Activated T-cell treated with anti-CD3 and anti-CD28 coated beads, Interleukin-2, amount 50 U/mL, for 48 hours (primary cell): ENCODE measurements around the gene CUL9.
A peak's percentile ranks its signal among the peaks of the same experiment; 100 is the strongest.

Source experiments
- DNase-seq, 2 experiments: peaks; one replicate each; pipeline ENCODE4 v3.0.0-alpha.2; 2020

Gene CUL9

DNA sequence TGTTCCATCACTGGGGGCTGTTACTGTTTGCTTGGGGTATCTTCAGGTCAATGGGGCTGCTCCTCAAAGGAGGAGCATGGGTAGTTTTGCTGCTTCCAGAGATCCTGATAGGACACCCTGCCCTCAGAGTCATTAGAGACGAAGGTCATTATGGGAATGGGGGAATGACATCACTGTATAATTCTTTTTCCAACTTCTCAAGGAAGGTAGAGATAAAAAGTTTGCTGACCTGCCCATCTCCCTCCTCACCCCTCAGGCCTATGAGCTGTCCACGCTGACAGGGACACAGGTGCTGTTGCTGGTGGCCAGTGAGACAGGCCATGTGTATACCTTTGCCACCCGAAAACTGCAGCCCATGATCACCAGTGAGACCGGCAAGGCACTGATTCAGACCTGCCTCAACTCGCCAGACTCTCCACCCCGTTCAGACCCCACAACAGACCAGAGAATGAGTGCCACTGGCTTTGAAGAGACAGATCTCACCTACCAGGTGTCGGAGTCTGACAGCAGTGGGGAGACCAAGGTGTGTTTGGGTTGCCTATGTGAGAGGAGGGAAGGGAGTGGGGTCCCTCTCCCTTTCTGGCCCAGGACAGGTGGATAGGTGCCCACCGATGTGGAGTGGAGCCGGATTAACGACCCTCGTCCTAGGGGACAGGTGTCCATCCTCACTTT lies 8.3 kb upstream of the CUL9 start:
- no peak for DNase-seq

DNA sequence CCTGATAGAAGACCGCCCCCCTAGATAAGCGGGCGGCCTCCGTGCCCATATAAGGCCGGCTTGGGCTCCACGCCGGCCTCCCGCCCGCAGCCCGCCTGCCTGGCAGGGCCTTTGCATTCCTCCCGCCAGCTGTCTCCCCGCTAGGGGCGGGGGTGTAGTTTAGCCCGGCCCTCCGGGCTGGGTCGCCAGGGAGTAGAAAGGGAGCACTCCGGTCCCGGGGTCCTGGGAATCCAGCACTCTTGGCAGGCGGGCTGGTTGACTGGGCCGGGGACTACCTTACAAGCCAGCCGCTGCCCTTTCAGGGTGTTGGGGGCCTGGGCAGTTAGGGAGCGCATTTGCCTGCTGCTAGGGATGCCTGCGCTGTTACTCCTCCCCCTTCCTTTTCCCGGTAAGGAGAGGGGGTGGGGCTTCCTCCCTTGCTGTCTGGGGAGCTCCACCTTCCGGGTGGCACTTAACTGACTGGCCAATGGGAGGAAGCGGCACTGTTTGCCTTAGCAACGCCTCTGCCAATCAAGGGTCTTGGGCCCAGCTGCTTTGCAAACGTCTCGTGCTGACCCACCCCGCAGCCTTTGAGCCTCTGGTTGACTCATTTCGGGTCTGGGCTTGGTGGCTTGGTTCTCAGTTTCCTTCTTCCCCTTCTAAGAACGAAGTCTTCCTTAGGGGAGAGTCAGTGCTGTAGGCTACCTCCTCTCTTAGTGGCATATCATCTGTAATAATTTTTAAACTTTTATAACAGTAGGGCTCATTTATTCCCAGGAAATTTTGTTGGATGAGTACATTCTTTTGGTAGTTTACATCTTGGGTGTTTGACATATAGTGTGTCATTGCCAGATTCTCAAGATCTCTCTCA lies 7.5 kb upstream of the CUL9 start:
- peak; percentile 93 to 95 for DNase-seq

DNA sequence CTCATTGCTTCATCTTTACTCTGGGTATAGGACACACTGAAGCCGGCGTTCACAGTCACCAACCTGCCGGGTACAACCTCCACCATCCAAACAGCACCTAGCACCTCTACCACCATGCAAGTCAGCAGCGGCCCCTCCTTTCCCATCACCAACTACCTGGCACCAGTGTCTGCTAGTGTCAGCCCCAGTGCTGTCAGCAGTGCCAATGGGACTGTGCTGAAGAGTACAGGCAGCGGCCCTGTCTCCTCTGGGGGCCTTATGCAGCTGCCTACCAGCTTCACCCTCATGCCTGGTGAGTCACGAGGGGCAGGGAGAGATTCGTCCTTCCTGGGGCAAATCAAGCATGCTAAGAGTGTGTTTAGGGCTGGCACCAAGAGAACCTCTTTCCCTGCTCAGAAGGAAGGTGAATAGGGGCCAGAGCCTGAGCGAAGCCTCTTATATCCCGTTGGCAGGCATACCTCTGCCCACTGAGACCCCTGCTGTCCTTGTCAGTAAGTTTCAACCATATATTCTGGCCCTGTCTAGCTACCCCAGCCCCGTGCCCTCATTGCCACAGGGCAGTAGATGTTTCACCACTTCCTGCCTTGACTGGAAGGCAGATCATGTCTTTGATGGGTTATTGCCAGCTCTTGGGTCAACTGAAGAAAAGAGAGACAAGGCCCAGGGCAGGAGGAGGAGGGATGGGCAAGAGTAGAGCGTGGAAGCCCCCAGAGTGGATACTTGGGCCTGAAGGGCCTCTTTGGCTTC lies 6.1 kb upstream of the CUL9 start:
- no peak for DNase-seq

DNA sequence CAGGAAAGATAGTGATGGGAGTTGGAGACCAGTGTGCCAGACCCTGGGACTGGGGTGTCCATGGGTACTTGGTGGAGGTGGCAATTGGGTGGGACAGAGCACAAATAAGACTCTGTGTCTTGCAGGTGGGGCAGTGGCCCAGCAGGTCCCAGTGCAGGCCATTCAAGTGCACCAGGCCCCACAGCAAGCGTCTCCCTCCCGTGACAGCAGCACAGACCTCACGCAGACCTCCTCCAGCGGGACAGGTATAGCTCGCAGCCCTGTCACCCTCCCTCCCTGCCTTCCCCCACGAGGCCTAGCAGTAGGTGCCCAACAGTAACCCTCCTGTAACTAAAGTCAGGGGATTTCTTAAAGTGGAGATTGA lies 5.6 kb upstream of the CUL9 start:
- DNase-seq: no peak

DNA sequence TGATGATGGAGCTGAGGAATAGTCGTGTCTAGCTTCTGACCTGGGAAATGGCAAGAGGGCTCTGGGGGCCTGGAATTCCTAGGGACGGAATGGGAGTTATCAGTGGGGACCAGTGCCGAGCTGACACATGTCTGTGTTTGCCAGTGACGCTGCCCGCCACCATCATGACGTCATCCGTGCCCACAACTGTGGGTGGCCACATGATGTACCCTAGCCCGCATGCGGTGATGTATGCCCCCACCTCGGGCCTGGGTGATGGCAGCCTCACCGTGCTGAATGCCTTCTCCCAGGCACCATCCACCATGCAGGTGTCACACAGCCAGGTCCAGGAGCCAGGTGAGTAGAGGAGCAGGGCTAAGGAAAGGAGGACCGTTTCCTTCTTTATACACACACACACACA lies 3.8 kb upstream of the CUL9 start:
- no peak for DNase-seq

DNA sequence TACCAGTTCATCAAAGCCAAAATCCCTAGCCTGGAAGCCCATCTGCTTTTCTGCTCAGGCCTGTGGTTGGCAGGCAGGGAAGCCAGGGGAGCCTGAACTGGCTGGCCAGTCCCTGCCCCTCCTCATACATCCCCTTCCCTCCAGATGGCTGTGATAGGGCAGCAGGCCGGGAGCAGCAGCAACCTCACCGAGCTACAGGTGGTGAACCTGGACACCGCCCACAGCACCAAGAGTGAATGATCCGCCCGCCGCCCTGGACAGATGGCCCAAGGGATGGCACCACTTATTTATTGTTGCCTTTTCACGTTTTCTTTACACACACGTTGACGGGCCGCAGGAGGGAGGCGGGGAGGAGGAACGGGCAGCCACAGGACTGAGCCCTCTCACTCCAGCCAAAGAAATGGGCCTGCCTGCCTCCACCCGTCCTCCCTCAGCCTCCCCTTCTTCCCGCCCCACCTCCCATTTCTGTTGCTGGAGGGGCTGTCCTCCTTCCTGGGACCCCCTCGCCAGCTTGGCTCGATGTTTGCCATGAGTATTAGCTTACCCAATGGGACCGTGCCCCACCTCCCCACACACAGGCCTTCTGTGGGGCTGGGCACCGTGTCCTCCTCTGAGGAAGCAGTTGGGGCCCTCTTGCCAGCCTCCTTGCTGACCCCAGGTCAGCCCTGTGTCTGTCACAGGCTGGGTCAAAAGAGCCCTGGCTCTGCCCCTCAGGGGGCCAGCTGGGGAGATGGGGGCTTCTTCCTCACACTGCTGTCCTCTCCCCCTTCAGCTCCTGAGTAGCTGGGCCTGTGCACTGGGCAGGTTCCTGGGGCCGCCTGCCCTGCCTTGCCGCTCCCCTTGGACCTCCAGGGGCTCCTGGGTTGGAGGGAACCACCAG lies 2.8 kb upstream of the CUL9 start:
- no peak for DNase-seq

DNA sequence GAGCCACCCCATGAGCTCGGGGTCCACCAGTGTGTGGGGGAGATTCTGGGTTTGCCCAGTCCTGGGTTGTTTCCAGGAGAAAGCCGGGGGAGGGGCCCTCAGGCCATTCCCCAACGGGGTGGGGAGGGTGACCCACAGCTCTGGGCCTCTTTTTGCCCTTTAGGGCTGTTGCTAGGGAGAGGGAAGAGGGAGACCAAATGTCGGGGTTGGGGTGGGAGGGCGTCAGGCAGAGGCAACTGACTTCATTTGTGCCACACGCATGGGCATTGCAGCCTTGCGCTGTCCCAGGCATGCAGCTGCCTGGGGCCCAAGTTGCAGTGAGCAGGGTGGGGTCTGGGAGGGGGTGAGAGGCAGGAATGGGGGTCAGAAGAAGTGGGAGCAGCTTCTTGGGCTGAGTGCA lies 1.9 kb upstream of the CUL9 start:
- DNase-seq: no peak

DNA sequence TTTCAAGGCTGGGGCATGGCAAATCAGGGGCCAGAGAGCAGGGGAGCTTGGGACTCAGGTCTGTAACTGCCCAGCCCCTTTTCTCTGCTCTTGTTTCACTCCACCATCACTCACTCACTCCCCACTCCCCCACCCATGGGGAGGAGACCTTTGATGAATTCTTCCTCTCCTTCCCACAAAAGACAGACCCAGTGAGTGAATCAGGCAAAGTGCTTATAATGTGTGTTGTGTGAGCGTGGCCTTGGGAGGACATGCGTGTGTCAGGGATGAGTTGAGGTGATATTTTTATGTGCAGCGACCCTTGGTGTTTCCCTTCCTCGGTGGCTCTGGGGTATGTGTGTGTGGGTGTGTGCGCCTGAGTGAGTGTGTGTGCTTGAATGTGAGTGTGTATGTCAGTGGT lies 1.0 kb upstream of the CUL9 start:
- peak in 1 of 2 experiments; percentile 32 for DNase-seq

DNA sequence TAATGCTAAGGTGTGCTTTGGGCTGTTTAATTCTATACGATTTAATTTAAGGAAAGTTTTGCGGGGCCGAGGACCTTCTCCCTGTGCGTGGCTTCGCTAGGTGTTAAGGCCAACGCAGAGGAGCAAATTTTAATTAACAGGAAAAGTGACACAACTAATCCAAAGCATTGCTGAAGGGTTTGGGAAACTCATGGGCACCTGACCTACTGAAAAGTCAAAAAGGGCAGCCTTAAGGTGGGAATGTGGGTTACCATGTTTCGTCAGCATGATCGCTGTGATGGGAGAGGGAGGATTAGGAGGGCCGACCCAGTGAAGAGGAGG lies 415 bp upstream of the CUL9 start:
- DNase-seq: no peak

DNA sequence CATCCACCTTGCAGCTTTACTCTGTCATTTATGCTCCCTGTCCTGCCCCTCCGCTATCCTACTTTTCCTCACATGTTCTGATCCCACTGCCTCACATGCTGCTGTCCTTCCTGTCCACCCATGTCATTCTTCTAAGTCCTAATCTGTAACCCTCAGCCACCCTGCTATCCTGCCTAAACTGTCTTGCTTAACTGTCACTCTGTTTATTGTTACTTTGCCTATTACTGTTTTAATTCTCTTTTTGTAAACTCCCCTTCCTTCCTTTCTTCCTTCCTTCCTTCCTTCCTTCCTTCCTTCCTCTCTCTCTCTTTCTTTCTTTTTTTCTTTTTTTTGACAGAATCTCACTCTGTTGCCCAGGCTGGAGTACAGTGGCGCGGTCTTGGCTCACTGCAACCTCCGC lies 1.4 kb downstream of the CUL9 start:
- no peak for DNase-seq

DNA sequence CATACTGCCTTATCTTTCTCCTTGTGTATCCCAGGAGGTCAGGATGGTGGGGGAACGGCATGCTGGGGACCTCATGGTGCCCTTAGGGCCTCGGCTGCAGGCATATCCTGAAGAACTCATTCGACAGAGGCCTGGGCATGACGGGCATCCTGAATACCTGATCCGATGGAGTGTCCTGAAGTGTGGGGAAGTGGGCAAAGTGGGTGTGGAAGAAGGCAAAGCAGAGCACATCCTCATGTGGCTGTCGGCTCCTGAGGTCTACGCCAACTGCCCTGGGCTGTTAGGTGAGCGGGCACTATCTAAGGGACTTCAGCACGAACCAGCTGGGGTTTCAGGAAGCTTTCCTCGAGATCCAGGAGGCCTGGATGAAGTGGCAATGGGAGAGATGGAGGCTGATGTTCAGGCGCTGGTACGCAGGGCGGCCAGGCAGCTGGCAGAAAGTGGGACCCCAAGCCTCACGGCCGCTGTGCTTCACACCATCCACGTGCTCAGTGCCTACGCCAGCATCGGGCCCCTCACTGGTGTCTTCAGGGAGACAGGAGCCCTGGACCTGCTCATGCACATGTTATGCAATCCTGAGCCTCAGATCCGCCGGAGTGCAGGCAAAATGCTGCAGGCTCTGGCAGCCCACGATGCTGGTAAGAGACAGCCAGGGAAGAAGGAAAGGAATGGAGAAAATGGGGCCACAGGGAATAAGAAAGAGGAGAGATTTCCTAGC lies 2.4 kb downstream of the CUL9 start:
- DNase-seq: no peak

DNA sequence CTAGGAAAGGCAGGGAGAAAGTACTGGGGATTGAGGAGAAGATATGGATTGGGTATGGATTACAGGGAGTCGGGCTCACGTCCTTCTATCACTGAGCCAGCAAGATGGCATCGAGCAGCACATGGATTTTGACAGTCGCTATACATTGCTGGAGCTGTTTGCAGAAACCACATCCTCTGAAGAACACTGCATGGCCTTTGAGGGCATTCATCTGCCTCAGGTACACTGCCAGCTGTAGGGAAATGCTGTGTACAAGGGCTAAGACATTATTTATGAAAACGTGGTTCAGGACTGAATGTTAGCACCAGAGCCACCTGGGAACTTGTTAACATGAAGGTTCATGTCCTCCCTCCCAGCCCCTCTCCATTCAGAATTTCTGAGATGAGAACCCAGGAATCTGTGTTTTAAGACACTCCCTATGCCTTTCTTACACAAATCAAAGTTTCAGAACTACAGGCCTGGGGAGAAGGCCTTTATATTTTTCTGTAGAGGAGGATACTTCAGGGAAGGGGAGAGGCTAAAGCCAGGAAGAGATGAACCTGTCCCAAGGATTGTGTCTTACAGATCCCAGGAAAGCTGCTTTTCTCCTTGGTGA lies 3.5 kb downstream of the CUL9 start:
- no peak for DNase-seq

DNA sequence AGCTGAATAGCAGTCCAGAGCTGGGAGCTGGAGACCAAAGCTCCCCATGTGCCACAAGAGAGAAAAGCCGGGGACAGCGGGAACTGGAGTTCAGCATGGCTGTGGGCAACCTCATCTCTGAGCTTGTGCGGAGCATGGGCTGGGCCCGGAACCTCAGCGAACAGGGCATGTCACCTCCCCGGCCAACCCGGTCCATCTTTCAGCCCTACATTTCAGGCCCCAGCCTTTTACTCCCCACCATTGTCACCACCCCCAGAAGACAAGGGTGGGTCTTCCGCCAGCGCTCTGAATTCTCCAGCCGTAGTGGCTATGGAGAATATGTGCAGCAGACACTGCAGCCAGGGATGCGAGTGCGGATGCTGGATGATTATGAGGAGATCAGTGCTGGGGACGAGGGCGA lies 4.0 kb downstream of the CUL9 start:
- no peak for DNase-seq

DNA sequence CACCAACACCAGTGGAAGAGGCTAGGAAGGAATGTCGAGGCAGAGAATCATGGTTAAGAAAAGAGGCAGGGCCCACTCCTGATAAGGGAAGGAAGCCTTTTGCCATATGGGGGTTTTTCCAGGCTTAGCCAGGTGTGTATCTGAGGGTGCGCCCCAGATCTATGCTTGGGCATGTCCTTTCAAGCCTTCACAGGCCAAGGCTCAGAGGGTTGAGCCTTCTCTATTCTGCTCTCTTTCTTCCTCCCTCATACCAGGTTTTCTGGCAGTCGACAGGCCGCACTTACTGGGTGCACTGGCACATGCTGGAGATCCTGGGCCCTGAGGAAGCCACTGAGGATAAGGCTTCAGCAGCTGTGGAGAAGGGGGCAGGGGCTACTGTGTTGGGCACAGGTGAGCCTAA lies 4.7 kb downstream of the CUL9 start:
- no peak for DNase-seq

DNA sequence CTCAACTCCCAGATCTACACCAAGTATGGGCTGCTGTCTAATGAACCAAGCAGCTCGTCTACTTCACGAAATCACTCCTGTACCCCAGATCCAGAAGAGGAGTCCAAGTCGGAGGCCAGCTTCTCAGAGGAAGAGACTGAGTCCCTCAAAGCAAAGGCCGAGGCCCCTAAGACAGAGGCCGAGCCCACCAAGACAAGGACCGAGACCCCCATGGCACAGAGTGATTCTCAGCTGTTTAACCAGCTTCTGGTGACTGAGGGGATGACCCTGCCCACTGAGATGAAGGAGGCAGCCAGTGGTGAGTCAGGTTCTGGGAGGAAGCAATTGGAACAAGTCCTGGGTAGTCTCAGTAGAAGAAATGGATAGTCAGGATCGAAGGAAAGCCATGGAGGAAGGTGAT lies 5.8 kb downstream of the CUL9 start:
- DNase-seq: no peak

DNA sequence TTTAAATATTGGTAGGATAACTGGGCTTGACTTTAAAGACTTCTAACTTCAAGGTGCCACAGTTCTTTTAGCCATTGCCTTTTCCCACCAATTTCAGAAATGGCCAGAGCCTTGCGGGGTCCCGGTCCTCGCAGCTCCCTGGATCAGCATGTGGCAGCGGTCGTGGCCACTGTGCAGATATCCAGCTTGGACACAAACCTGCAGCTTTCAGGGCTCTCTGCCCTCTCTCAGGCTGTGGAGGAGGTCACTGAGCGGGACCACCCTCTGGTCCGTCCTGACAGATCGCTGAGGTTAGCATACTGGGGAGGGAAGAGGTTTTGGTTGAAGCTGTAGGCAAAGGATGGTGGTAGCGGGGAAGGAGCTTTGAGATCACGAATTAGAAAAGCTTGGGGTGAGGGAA lies 6.4 kb downstream of the CUL9 start:
- no peak for DNase-seq

DNA sequence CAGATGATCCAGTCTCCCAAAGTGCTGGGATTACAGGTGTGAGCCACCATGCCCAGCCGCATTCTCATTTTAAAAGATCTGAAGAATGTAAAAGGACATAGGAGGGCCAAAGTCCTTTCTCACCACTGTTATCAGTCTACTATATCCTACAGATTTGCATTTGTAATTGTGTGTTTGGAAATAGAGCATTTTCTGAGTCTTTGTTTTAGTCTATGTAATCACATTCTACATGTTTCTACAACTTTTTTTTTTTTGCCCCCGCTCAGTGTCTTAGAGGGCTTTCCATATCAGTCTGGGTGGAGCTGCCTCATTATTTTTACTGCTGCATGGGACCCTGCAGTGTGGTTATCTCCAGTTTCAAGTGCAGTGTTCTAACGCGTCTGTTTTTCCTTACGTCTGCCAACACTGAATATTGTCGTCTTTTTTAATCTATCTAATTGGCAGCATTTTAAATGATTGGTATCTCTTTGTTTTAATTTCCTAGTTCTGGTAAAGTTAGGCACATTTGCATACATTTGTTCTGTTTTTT lies 7.8 kb downstream of the CUL9 start:
- DNase-seq: no peak

DNA sequence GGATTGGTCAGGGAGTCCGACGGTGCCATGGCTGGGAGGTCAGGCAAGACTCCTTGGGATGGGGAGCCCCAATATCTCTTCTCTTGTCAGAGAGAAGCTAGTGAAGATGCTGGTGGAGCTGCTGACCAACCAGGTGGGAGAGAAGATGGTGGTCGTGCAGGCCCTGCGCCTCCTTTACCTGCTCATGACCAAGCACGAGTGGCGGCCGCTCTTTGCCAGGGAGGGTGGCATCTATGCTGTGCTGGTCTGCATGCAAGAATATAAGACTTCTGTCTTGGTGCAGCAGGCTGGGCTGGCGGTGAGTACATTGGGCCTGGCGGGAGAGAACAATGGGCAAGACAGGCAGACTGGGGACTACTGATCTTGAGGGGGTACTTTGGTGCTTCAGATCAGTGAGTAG lies 10.9 kb downstream of the CUL9 start:
- no peak for DNase-seq

DNA sequence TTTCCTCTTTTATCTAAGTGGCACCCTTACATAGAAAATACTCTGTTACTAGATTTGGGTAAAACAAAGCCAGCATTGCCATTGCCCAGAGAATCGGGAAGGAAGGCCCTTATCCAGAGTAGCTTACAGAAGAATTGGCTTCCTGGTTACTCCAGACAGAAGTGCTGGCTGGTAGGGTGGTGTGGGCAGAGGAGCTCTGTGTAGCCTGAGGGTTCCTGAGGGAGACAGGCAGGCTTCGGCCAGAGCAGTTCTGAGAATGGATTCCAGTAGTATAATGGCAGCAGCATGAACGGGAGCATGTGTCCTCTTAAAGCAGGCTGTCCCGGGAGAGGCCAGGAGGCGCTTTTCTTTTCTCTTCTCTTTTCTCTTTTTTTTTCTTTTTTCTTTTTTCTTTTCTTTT lies 11.9 kb downstream of the CUL9 start:
- DNase-seq: no peak

DNA sequence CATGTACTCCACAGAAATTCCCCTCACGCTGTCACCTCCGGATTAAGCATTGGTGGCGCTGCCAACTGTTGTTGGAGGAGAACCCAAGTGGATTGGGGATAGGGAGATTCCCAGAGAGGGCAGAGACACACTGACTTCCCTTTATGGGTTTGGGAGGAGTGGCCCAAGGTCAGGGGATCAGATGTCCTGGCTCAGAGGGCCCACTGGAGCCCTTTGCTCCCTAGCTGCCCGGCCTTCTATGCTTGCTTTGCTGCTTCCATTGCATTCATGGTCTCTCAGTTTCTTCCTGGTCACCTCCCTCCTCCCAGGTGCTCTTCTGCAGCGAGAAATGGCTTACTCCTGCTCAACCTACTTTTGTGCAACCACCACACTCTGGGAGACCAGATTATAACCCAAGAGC lies 14.3 kb downstream of the CUL9 start:
- no peak for DNase-seq

DNA sequence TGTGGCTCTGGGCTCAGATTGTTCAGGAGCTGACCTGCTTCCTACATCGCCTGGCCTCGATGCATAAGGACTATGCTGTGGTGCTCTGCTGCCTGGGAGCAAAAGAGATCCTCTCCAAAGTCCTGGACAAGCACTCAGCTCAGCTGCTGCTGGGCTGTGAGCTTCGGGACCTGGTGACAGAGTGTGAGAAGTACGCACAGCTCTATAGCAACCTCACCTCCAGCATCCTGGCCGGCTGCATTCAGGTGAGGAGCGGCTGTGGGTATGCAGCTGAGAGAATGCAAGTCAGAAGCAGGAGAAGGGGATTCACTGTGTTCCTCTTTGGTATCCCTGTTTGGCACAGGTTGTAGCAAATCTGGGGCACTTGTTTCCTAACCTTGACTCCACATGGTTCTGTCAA lies 17.9 kb downstream of the CUL9 start:
- DNase-seq: no peak

DNA sequence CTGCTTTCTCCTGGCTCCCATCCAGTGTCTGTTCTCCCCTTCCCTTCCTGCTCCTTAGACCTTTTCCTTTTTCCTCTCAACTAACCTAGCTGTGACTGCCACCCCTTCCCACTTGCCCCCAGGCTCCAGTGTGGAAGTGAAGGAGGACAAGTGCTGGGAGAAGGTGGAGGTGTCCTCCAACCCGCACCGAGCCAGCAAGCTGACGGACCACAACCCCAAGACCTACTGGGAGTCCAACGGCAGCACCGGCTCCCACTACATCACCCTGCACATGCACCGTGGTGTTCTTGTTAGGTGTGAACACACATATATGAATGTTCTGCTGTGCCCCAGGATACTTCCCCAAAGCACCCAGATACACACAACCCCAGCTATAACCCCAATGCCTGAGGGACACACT lies 18.5 kb downstream of the CUL9 start:
- DNase-seq: no peak
